ENCODE measurements around the gene GFI1B. TPM values are rescaled to one million over a fixed set of nuclear protein-coding genes. Genes with fewer than 3 reads are reported as not detected.

The GFI1B gene
- total RNA-seq, 1 donor from 2014 or later = not detected

DNA sequence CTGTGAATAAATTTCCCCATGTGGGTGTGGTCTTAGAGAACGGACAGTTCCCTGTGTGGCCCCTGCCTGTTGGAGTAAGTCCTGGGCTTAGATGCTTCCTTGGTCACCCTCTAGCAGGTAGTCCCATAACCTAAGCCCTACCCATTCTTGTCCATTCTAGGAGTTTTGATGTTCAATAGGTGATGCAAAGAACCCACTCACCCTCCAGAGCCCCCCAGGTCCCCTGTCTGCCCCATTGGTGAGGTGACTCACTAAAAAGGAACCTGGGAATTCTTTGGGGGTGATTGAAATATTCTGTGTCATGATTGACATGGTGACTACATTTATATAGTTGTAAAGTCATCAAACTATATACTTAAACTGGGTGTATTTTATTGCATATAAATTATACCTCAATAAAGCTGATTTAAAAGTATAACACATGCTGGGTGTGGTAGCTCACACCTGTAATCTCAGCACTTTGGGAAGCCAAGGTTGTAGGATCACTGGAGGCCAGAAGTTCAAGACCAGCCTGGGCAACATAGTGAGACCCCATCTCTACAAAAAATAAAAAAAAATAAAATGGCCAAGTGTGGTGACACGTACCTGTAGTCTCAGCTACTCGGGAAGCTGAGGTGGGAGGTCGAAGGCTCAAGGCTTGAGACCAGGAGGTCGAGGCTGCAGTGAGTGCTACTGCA, 31.6 kb downstream of the GFI1B start:
- no peaks in the 10 kb centered on the region for H3F3A ChIP-seq (ENCODE audit: low read depth)
- H3K4me1 ChIP-seq = peaks cover under 1% of the 10 kb centered on the region
- no peaks in the 10 kb centered on the region for H3K9me3 ChIP-seq (ENCODE audit: low read depth)
- no peak overlapping the region for H3K9ac ChIP-seq
- Mint-ChIP-seq H3K27me3 (ENCODE audit: insufficient read depth, low read depth) (peaks cover 11% of the 10 kb centered on the region), H3K9me3 (peaks cover 3% of the 10 kb centered on the region), H3K36me3 (no peaks in the 10 kb centered on the region), H3K27ac (no peak overlapping the region), H3K4me3 (no peak overlapping the region), H3K4me1 (peaks cover 4% of the 10 kb centered on the region)
- no peak overlapping the region for H2AFZ ChIP-seq (replicated peaks)
- TF ChIP-seq EZH2 (IDR thresholded peaks at IDR 0.05) = no peak
- TF ChIP-seq, protein P1, sequence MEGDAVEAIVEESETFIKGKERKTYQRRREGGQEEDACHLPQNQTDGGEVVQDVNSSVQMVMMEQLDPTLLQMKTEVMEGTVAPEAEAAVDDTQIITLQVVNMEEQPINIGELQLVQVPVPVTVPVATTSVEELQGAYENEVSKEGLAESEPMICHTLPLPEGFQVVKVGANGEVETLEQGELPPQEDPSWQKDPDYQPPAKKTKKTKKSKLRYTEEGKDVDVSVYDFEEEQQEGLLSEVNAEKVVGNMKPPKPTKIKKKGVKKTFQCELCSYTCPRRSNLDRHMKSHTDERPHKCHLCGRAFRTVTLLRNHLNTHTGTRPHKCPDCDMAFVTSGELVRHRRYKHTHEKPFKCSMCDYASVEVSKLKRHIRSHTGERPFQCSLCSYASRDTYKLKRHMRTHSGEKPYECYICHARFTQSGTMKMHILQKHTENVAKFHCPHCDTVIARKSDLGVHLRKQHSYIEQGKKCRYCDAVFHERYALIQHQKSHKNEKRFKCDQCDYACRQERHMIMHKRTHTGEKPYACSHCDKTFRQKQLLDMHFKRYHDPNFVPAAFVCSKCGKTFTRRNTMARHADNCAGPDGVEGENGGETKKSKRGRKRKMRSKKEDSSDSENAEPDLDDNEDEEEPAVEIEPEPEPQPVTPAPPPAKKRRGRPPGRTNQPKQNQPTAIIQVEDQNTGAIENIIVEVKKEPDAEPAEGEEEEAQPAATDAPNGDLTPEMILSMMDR (IDR thresholded peaks at IDR 0.05) = no peak
- TF ChIP-seq EZH2phosphoT487 (IDR thresholded peaks at IDR 0.05) = no peak
- H4K20me1 ChIP-seq (ENCODE audit: low read depth) = no peaks in the 10 kb centered on the region
- H3K27me3 ChIP-seq = peaks cover 77% of the 10 kb centered on the region
- no peaks in the 10 kb centered on the region for H3K79me2 ChIP-seq (ENCODE audit: low read depth)
- H3K36me3 ChIP-seq = no peaks in the 10 kb centered on the region
- H3K27ac ChIP-seq = no peak overlapping the region
- H3K4me3 ChIP-seq = no peak overlapping the region
- no peak for DNase-seq (ENCODE audit: low spot score)
- H3K4me2 ChIP-seq = no peak overlapping the region

DNA sequence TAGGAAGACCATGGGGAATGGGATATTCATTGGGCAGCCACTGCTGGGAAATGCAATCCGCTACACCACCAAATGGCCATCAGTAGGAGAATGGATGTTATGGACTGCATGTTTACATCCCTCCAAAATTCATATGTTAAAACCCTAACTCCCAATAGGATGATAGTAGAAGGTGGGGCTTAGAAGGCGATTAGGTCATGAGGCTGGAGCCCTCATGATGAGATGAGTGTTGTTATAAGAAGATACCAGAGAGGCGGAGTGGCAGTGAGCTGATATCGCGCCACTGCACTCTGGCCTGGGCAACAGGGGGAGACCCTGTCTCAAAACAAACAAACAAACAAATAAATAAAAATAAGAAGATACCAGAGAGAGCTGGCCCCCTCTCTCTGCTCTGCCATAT, 36.2 kb downstream of the GFI1B start:
- peaks cover 71% of the 10 kb centered on the region for H3K27me3 ChIP-seq
- no peak for DNase-seq (ENCODE audit: low spot score)
- no peaks in the 10 kb centered on the region for H4K20me1 ChIP-seq (ENCODE audit: low read depth)
- no peaks in the 10 kb centered on the region for H3F3A ChIP-seq (ENCODE audit: low read depth)
- H3K36me3 Mint-ChIP-seq = no peaks in the 10 kb centered on the region
- H3K4me1 ChIP-seq = no peaks in the 10 kb centered on the region
- H3K4me3 ChIP-seq = no peak overlapping the region
- TF ChIP-seq, protein P1 (IDR thresholded peaks at IDR 0.05) = no peak
- no peak for TF ChIP-seq EZH2phosphoT487 (IDR thresholded peaks at IDR 0.05)
- H3K9ac ChIP-seq = no peak overlapping the region
- H3K4me3 Mint-ChIP-seq = no peak overlapping the region
- no peak overlapping the region for H3K4me2 ChIP-seq
- peaks cover 10% of the 10 kb centered on the region for H3K27me3 Mint-ChIP-seq (ENCODE audit: insufficient read depth, low read depth)
- no peak overlapping the region for H3K27ac ChIP-seq
- H3K27ac Mint-ChIP-seq = no peak overlapping the region
- H3K4me1 Mint-ChIP-seq = no peaks in the 10 kb centered on the region
- peaks cover 2% of the 10 kb centered on the region for H3K9me3 Mint-ChIP-seq
- H3K9me3 ChIP-seq (ENCODE audit: low read depth) = no peaks in the 10 kb centered on the region
- H3K36me3 ChIP-seq = no peaks in the 10 kb centered on the region
- H2AFZ ChIP-seq (replicated peaks) = no peak overlapping the region
- H3K79me2 ChIP-seq (ENCODE audit: low read depth) = no peaks in the 10 kb centered on the region

DNA sequence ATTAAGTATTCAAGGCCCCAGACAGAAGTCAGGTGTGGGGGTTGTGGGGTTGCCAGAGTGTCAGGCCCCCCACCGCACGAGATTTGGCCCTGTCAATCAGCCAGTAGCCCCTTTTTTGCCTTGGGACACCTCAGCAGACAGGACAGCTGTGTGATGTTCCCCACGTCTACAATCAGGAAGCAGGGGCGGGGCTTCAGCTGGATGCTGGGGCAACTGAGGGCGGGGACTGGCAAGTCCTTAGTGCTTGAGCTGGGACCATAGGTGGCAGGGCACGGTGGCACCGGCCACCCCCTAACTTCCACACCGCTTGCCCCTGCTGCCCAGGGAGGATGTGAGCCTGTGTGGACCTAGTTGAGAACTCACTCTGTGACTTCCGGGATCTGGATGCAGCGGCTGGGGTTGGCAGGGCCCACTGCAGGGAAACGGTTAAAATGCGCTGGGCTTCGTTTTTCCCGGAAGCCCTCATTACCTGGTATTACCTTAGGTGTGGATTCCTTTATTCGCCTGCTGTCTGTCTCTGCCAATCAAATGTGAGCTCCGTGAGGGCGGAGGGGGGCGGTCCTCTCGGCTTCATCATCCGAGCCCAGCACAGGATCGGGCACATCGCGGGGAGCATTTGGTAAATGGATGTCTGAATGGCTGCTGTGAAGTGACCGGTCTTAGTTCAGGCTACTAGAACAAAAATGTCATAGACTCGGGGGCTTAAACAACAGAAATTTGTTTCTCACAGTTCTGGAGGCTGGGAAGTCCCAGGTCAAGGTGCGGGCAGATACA, 44.8 kb downstream of the GFI1B start:
- no peak for DNase-seq (ENCODE audit: low spot score)
- Histone ChIP-seq H3K27me3 (peaks cover 11% of the 10 kb centered on the region), H3K4me1 (no peaks in the 10 kb centered on the region), H3K79me2 (ENCODE audit: low read depth) (no peaks in the 10 kb centered on the region), H4K20me1 (ENCODE audit: low read depth) (no peaks in the 10 kb centered on the region), H3K36me3 (no peaks in the 10 kb centered on the region), H3K4me2 (no peak overlapping the region), H2AFZ (replicated peaks) (no peak overlapping the region), H3F3A (ENCODE audit: low read depth) (no peaks in the 10 kb centered on the region), H3K4me3 (no peak overlapping the region), H3K9me3 (ENCODE audit: low read depth) (no peaks in the 10 kb centered on the region), H3K27ac (no peak overlapping the region), H3K9ac (no peak overlapping the region)
- peaks cover 7% of the 10 kb centered on the region for H3K27me3 Mint-ChIP-seq (ENCODE audit: insufficient read depth, low read depth)
- H3K36me3 Mint-ChIP-seq = no peaks in the 10 kb centered on the region
- H3K9me3 Mint-ChIP-seq = no peaks in the 10 kb centered on the region
- no peak overlapping the region for H3K27ac Mint-ChIP-seq
- H3K4me3 Mint-ChIP-seq = peak overlapping the region; percentile 13
- TF ChIP-seq, protein P1 (IDR thresholded peaks at IDR 0.05) = no peak
- TF ChIP-seq EZH2phosphoT487 (IDR thresholded peaks at IDR 0.05) = no peak
- H3K4me1 Mint-ChIP-seq = peaks cover 5% of the 10 kb centered on the region

All from neural progenitor cell (in vitro differentiated cells).